ENCODE data around the gene G3BP2.
"Not testable (repeated sequence)": the region's sequence is repeated elsewhere in the genome, so short reads cannot be mapped to it uniquely, and the experiment has no call there.

G3BP2 gene

GRCh38 chr4:75673027-75673958 lies at the start of gene G3BP2:
Gene G3BP2 (minus strand): TSS chr4:75673411. CDS start chr4:75662025, 11,386 bp downstream.
- peak; percentile 95 to 97 for DNase-seq (ENCODE audit: low read depth in 2 of 2)

GRCh38 chr4:75722417-75722816 lies 49.2 kb upstream of the G3BP2 start:
- no peak for DNase-seq (ENCODE audit: low read depth in 2 of 2)

DNA sequence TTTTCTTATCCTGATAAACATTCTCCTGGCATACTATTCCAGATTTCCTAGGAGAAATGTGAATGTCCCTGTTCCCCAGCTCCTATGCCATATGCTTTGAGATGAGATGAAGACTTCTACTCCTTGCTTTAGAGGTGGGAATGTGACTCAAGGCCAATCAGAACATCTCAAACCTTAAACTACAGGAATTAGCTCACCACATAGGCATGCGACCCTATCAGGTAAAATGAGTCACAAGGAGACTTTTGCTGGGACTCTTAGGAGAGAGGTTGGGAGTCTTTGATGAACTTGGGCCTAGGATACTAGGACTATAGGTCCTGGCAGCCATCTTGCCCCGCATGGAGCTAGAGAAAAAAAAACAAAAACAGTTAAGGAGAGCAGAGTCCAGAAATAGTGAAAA lies 45.3 kb upstream of the G3BP2 start:
- no peak for DNase-seq (ENCODE audit: low read depth in 2 of 2)

GRCh38 chr4:75717408-75717807 lies 44.2 kb upstream of the G3BP2 start:
- DNase-seq (ENCODE audit: low read depth in 2 of 2), result no peak

GRCh38 chr4:75716054-75716453 lies 42.8 kb upstream of the G3BP2 start:
- DNase-seq (ENCODE audit: low read depth in 2 of 2), result not testable (repeated sequence)

GRCh38 chr4:75715105-75715799 lies 42.0 kb upstream of the G3BP2 start:
- no peak for DNase-seq (ENCODE audit: low read depth in 2 of 2)

- DNase-seq (ENCODE audit: low read depth in 2 of 2), result no peak
Observed at GRCh38 chr4:75714704-75715103, 41.5 kb upstream of the G3BP2 start.

GRCh38 chr4:75714011-75714410 lies 40.8 kb upstream of the G3BP2 start:
- no peak for DNase-seq (ENCODE audit: low read depth in 2 of 2)

DNA sequence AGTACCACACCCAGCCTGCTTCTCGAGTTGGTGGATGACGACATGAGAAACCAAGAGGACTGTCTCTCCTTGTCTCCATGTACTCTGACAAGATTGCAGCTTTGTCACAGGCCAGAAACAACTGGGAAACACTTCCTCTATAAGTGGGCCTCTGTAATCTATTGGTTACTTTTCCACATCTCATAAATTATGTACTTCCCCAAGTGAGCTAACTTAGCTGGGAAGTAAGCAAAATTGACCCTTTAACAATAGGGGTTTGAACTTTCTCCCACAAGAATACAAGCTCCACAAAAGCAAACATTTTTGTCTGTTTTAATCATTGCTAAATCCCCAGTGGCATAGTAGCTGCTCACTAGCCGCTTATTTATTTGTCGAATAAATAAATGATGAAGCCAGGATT lies 37.0 kb upstream of the G3BP2 start:
- no peak for DNase-seq (ENCODE audit: low read depth in 2 of 2)

GRCh38 chr4:75708218-75708691 lies 35.0 kb upstream of the G3BP2 start:
- DNase-seq (ENCODE audit: low read depth in 2 of 2), result no peak

DNA sequence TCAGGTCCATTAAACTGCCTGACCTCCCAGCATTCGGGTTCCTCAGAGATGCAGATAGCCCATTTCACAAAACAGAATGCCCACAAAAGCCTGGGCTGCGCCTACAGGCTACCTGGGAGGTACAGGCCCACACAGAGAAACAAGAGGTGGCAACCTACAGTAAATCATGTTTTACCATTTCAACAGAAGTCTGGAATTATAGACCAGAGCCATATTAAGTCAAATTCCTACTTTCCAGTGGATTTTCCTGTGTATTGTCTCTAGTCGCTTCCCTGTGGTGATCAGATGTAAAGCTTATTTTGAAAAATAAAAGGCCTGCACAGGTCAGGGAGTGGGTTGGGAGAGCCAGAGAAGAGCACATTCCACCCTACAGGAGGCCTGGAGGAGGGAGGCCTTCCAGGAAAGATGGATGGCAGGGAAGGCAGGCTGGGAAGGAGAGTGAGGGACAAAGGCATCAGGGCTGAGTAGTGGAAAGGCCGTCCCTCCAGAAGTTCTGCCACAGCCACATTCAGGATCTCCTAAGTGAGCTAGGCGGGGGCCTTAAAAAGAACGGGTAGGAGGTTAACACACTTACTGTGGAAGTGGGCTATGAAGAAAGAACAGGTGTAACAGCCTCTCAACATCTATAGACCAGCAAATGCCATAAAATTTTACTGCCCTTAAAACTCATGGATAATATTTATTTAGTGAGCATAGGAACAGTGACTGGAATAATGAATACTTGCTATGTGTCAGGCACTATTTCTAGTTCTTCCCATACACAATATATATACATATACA lies 32.2 kb upstream of the G3BP2 start:
- no peak for DNase-seq (ENCODE audit: low read depth in 2 of 2)

DNA sequence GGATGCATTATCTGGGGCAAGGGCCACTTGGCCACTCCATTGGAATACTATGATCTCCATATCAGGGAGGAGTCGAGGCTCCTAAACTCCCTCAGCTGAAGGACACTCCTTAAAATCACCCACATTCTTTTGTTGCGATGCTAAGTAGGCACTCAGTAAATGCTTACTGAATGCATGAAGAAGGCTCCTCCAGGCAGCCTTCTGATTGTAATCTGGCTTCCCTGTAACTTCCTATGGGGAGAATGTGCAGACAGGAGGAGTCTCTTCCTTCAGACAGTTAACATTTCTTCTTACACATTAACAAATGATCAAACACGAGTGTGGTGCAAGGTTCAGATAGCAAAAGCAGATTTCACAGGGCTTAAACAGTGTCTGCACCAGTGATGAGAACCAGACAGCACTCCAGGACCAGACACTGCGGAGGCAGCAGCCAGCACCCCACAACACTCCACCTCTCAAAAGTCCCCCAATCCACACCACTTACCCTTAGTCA lies 29.8 kb upstream of the G3BP2 start:
- DNase-seq (ENCODE audit: low read depth in 2 of 2), result no peak

DNA sequence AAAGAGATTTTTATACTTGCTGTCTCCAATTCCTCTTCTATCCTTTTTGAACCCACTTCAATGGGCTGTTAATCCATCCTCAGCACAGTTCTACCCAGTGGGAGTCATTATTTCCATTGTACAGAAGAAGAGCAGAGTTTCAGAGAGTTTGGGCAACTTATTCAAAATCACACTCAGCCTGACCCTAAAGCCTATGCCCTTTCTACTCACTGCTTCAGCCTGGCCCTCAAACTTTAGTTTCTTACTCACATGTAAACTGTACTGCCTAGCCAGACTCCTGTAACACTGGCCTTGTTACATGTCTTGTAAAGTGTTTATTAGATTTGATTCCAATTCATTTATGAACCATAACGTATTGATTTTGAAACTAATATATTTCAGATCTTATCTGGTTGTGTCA lies 26.1 kb upstream of the G3BP2 start:
- no peak for DNase-seq (ENCODE audit: low read depth in 2 of 2)

DNA sequence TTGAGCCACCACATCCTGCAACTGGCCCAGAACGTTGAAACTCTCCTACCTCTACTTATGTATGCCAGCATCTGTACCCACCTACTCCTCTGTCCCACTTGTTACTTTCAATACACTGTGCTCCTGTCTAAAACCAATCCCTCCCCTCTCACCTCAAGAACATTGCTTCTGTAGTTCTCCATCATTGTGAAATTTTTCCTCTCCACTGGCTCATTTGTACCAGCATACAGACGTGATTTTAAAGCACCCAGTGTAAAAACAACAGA lies 25.7 kb upstream of the G3BP2 start:
- DNase-seq (ENCODE audit: low read depth in 2 of 2), result no peak

GRCh38 chr4:75698162-75698962 lies 25.2 kb upstream of the G3BP2 start:
- no peak for DNase-seq (ENCODE audit: low read depth in 2 of 2)

GRCh38 chr4:75696581-75696980 lies 23.4 kb upstream of the G3BP2 start:
- no peak for DNase-seq (ENCODE audit: low read depth in 2 of 2)

DNA sequence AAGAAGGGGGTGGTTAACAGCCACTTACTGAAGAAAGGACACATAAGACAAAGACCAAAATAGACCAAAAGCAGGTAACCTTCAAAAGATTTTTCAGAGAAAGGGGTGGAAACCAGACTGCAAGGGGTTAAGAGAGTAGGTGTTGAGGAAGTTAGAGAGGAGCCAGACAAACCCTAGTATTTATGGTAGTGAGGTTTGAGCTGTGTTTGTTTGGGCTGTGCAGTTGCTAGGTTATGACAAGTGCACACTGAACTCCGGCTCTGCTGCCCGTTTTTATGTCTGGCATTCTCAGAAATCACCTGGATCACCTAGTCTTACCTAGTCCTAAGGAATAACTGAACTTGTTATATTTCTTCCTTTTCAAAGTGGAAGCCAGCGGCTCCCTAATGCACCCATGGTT lies 22.9 kb upstream of the G3BP2 start:
- DNase-seq (ENCODE audit: low read depth in 2 of 2), result no peak

DNA sequence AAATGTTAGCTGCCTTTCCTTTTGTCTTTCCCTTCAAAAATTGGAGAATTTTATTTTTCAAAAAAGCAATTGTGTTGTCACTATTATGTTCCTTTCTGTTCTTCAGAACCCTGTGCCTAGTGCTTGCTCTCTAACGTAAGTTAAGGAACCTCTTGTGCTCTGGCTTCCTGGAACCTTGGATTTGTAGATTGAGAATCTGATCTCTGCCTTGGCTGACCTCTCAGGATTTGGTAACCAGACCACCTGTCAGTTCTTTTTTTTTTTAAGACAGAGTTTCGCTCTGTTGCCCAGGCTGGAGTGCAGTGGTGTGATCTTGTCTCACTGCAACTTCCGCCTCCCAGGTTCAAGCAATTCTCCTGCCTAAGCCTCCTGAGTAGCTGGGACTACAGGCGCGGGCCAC lies 18.9 kb upstream of the G3BP2 start:
- not testable (repeated sequence) for DNase-seq (ENCODE audit: low read depth in 2 of 2)

- DNase-seq (ENCODE audit: low read depth in 2 of 2), result not testable (repeated sequence)
Observed at GRCh38 chr4:75687125-75687524, 13.9 kb upstream of the G3BP2 start.

DNA sequence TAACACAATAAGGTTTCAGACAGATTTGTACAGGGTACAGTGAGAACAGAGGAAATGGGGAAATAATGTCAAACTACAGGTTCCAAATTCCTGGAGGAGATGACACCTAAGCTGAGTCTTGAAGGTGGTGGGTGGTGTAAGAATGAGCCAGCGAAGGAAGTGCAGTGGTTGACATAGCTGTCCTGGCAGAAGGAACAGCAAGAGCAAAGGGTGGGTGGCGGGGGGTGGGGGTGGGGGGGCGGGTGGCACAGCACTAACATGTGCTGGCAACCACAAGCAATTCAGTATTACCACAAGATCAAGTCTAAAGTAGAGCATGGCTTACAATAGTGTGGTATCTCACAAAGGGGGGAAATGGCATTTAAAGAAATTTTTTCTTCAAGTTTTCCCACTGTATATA lies 13.1 kb upstream of the G3BP2 start:
- no peak for DNase-seq (ENCODE audit: low read depth in 2 of 2)

- DNase-seq (ENCODE audit: low read depth in 2 of 2), result no peak
Observed at GRCh38 chr4:75685546-75686189, 12.5 kb upstream of the G3BP2 start.
